MCF 10A (cell line): Measurements from ENCODE around the gene PDE3A. TPM values are rescaled to one million over a fixed set of nuclear protein-coding genes. Genes with fewer than 3 reads are reported as not detected.

ENCODE experiments used
- BruUV-seq: library from RNA; stranded (reverse); fragments of 400-500 nt; replicated peaks from 2 replicates; lab custom pipeline; 2021; lab: Mats Ljungman, UMichigan
- CTCF ChIA-PET: fragments of 300-600 bp; sonication (Branson Sonifier 250); formaldehyde crosslinking; extraction: SDS; loops from one replicate; lab custom pipeline; 2021; ENCODE audit warnings: antibody characterized with exemption, inconsistent platforms; lab: Yijun Ruan, JAX
- POLR2A ChIA-PET: fragments of 300-600, 350-650 bp; sonication (Branson Sonifier 250); formaldehyde crosslinking; extraction: SDS; loops from one replicate; lab custom pipeline; 2020; ENCODE audit warnings: antibody characterized with exemption, inconsistent platforms; lab: Yijun Ruan, JAX
- DNase-seq: peaks from one replicate; pipeline ENCODE4 v3.0.0-alpha.2; 2018; ENCODE audit not compliant: unreplicated experiment
- H3K27ac Mint-ChIP-seq: one replicate; pipeline ENCODE4 v1.8.0; 2022; ENCODE audit warnings: mild to moderate bottlenecking, low read depth, mixed read lengths; ENCODE audit not compliant: unreplicated experiment
- H3K27me3 Mint-ChIP-seq: one replicate; pipeline ENCODE4 v1.8.0; 2022; ENCODE audit warnings: mixed read lengths; ENCODE audit not compliant: insufficient read depth, unreplicated experiment
- H3K36me3 Mint-ChIP-seq: one replicate; pipeline ENCODE4 v1.8.0; 2022; ENCODE audit warnings: mild to moderate bottlenecking, moderate library complexity, mixed read lengths; ENCODE audit not compliant: insufficient read depth, unreplicated experiment
- H3K4me1 Mint-ChIP-seq: one replicate; pipeline ENCODE4 v1.8.0; 2022; ENCODE audit warnings: mixed read lengths; ENCODE audit not compliant: insufficient read depth, unreplicated experiment
- H3K4me3 Mint-ChIP-seq: one replicate; pipeline ENCODE4 v1.8.0; 2022; ENCODE audit warnings: mild to moderate bottlenecking, moderate library complexity, mixed read lengths; ENCODE audit not compliant: unreplicated experiment
- H3K9me3 Mint-ChIP-seq: one replicate; pipeline ENCODE4 v1.8.0; 2022; ENCODE audit warnings: mixed read lengths; ENCODE audit not compliant: unreplicated experiment
- CTCF ChIP-seq: fragments of 200-600 bp; IDR thresholded peaks from one replicate; pipeline ENCODE4 v1.8.0; 2022; ENCODE audit warnings: antibody characterized with exemption, mild to moderate bottlenecking; ENCODE audit not compliant: unreplicated experiment
- intact Hi-C: fragments of 100-400 bp; cut with micrococcal nuclease; formaldehyde crosslinking; loops from 2 replicates; pipeline ENCODE4 v1.14.1; 2022
- total RNA-seq: library from RNA; stranded (reverse); gene quantifications from 2 replicates; pipeline ENCODE4 v1.2.3, GENCODE V29; 2022

PDE3A gene
- total RNA-seq, 1 experiment from 2014 or later = not detected

GRCh38 chr12:20643822-20644221 is 275.5 kb downstream of the PDE3A start:
- Mint-ChIP-seq H3K4me1 (no peaks in the 10 kb centered on the region), H3K36me3 (no peaks in the 10 kb centered on the region), H3K9me3 (no peaks in the 10 kb centered on the region), H3K4me3 (no peak overlapping the region), H3K27ac (no peak overlapping the region), H3K27me3 (peaks cover 16% of the 10 kb centered on the region)
- TF ChIP-seq CTCF = no peak
- ChIA-PET POLR2A (no interaction called here), CTCF (interaction anchor here (0.6 to 1.4 kb wide), 4 partner anchors 10 to 151 kb away, joined by 3 to 5 read pairs (median 4); no protein-coding TSS in a partner anchor)
- intact Hi-C loops = no loop called here
- BruUV-seq = no TSS peak
- no peak for DNase-seq

- TF ChIP-seq CTCF = peak; percentile 46
- Mint-ChIP-seq H3K27me3 (peaks cover 19% of the 10 kb centered on the region), H3K4me1 (no peaks in the 10 kb centered on the region), H3K36me3 (no peaks in the 10 kb centered on the region), H3K9me3 (no peaks in the 10 kb centered on the region), H3K27ac (no peak overlapping the region), H3K4me3 (no peak overlapping the region)
- DNase-seq = peak; percentile 44
- BruUV-seq = no TSS peak
- CTCF ChIA-PET = interaction anchor here (0.6 to 0.8 kb wide), 3 partner anchors 44 to 1709 kb away, joined by 3 read pairs; no protein-coding TSS in a partner anchor
- POLR2A ChIA-PET = no interaction called here
- intact Hi-C loops = loop anchor here (1.0 to 5.0 kb wide), 3 partner anchors 152 to 524 kb away; no protein-coding TSS in a partner anchor
Measured at GRCh38 chr12:20646239-20646827, 278.0 kb downstream of the PDE3A start.

- TF ChIP-seq CTCF = no peak
- H3K36me3 Mint-ChIP-seq = no peaks in the 10 kb centered on the region
- ChIA-PET POLR2A (no interaction called here), CTCF (interaction anchor here (0.6 to 0.7 kb wide), 2 partner anchors 554 to 1420 kb away, joined by 3 read pairs; no protein-coding TSS in a partner anchor)
- intact Hi-C loops = no loop called here
- DNase-seq = no peak
- BruUV-seq = no TSS peak
- no peak overlapping the region for H3K27ac Mint-ChIP-seq
- peaks cover 14% of the 10 kb centered on the region for H3K27me3 Mint-ChIP-seq
- no peak overlapping the region for H3K4me3 Mint-ChIP-seq
- H3K4me1 Mint-ChIP-seq = no peaks in the 10 kb centered on the region
- no peaks in the 10 kb centered on the region for H3K9me3 Mint-ChIP-seq
Measured at GRCh38 chr12:20653871-20654270, 285.5 kb downstream of the PDE3A start.

GRCh38 chr12:20656600-20656999 is 288.3 kb downstream of the PDE3A start:
- Mint-ChIP-seq H3K4me1 (no peaks in the 10 kb centered on the region), H3K4me3 (no peak overlapping the region), H3K27me3 (peaks cover 12% of the 10 kb centered on the region), H3K27ac (no peak overlapping the region), H3K36me3 (no peaks in the 10 kb centered on the region), H3K9me3 (peaks cover 19% of the 10 kb centered on the region)
- BruUV-seq = no TSS peak
- no peak for TF ChIP-seq CTCF
- no peak for DNase-seq
- intact Hi-C loops = no loop called here
- CTCF ChIA-PET = no interaction called here
- POLR2A ChIA-PET = no interaction called here
